ENCODE measurements around the gene CEMIP2. TPM values are rescaled to one million over a fixed set of nuclear protein-coding genes. Genes with fewer than 3 reads are reported as not detected.

CEMIP2 gene
- total RNA-seq, 1 donor from 2014 or later: 139 TPM

- Histone ChIP-seq H3K4me2 (ENCODE audit: low read length) (no peak overlapping the region), H3K4me3 (ENCODE audit: insufficient read depth, low read depth, low read length) (no peak overlapping the region), H3K36me3 (ENCODE audit: insufficient read depth, low read length) (no peaks in the 10 kb centered on the region), H3K79me2 (ENCODE audit: insufficient read depth, low read length) (no peaks in the 10 kb centered on the region), H3K9me3 (ENCODE audit: insufficient read depth, low read depth, low read length) (no peaks in the 10 kb centered on the region), H4K20me1 (ENCODE audit: insufficient read depth, low read length) (no peaks in the 10 kb centered on the region), H3K27me3 (ENCODE audit: insufficient read depth, low read length) (no peaks in the 10 kb centered on the region), H3K4me1 (ENCODE audit: insufficient read depth, low read length) (no peaks in the 10 kb centered on the region), H3K9ac (ENCODE audit: low read length) (no peak overlapping the region), H3K27ac (ENCODE audit: low read depth, low read length) (no peak overlapping the region), H2AFZ (ENCODE audit: low read depth, low read length) (no peak overlapping the region)
- Mint-ChIP-seq H3K27me3 (ENCODE audit: low read depth, unreplicated experiment) (no peaks in the 10 kb centered on the region), H3K9me3 (ENCODE audit: unreplicated experiment) (no peaks in the 10 kb centered on the region), H3K36me3 (ENCODE audit: low read depth, unreplicated experiment) (no peaks in the 10 kb centered on the region), H3K27ac (ENCODE audit: unreplicated experiment) (no peak overlapping the region), H3K4me1 (ENCODE audit: low read depth, unreplicated experiment) (no peaks in the 10 kb centered on the region), H3K4me3 (ENCODE audit: unreplicated experiment) (no peak overlapping the region)
- no peak for DNase-seq (ENCODE audit: low read depth)
- FAIRE-seq: no peak
- TF ChIP-seq CTCF (IDR thresholded peaks at IDR 0.05; ENCODE audit: insufficient read depth, low read depth, low read length) (no peak), EZH2 (IDR thresholded peaks at IDR 0.05; ENCODE audit: insufficient read depth, low read length) (no peak)
These were observed 46.5 kb upstream of the CEMIP2 start for GRCh38 chr9:71814815-71815214.

GRCh38 chr9:71814226-71814625 is 45.9 kb upstream of the CEMIP2 start:
- Histone ChIP-seq H4K20me1 (ENCODE audit: insufficient read depth, low read length) (no peaks in the 10 kb centered on the region), H3K4me1 (ENCODE audit: insufficient read depth, low read length) (no peaks in the 10 kb centered on the region), H3K9ac (ENCODE audit: low read length) (no peak overlapping the region), H3K27ac (ENCODE audit: low read depth, low read length) (no peak overlapping the region), H3K4me3 (ENCODE audit: insufficient read depth, low read depth, low read length) (no peak overlapping the region), H3K79me2 (ENCODE audit: insufficient read depth, low read length) (no peaks in the 10 kb centered on the region), H3K9me3 (ENCODE audit: insufficient read depth, low read depth, low read length) (no peaks in the 10 kb centered on the region), H2AFZ (ENCODE audit: low read depth, low read length) (no peak overlapping the region), H3K27me3 (ENCODE audit: insufficient read depth, low read length) (no peaks in the 10 kb centered on the region), H3K4me2 (ENCODE audit: low read length) (no peak overlapping the region), H3K36me3 (ENCODE audit: insufficient read depth, low read length) (no peaks in the 10 kb centered on the region)
- Mint-ChIP-seq H3K36me3 (ENCODE audit: low read depth, unreplicated experiment) (no peaks in the 10 kb centered on the region), H3K4me1 (ENCODE audit: low read depth, unreplicated experiment) (no peaks in the 10 kb centered on the region), H3K27ac (ENCODE audit: unreplicated experiment) (no peak overlapping the region), H3K27me3 (ENCODE audit: low read depth, unreplicated experiment) (no peaks in the 10 kb centered on the region), H3K9me3 (ENCODE audit: unreplicated experiment) (no peaks in the 10 kb centered on the region), H3K4me3 (ENCODE audit: unreplicated experiment) (no peak overlapping the region)
- no peak for FAIRE-seq
- TF ChIP-seq EZH2 (IDR thresholded peaks at IDR 0.05; ENCODE audit: insufficient read depth, low read length) (no peak), CTCF (IDR thresholded peaks at IDR 0.05; ENCODE audit: insufficient read depth, low read depth, low read length) (no peak)
- DNase-seq (ENCODE audit: low read depth): no peak

- H3K79me2 ChIP-seq (ENCODE audit: insufficient read depth, low read length): no peaks in the 10 kb centered on the region
- H3K9me3 ChIP-seq (ENCODE audit: insufficient read depth, low read depth, low read length): no peaks in the 10 kb centered on the region
- H3K9ac ChIP-seq (ENCODE audit: low read length): no peak overlapping the region
- no peak overlapping the region for H3K4me3 Mint-ChIP-seq (ENCODE audit: unreplicated experiment)
- no peak overlapping the region for H3K27ac Mint-ChIP-seq (ENCODE audit: unreplicated experiment)
- FAIRE-seq (no peak), DNase-seq (ENCODE audit: low read depth) (no peak)
- no peaks in the 10 kb centered on the region for H3K27me3 ChIP-seq (ENCODE audit: insufficient read depth, low read length)
- no peaks in the 10 kb centered on the region for H3K36me3 ChIP-seq (ENCODE audit: insufficient read depth, low read length)
- H3K4me1 Mint-ChIP-seq (ENCODE audit: low read depth, unreplicated experiment): no peaks in the 10 kb centered on the region
- no peaks in the 10 kb centered on the region for H4K20me1 ChIP-seq (ENCODE audit: insufficient read depth, low read length)
- H3K4me3 ChIP-seq (ENCODE audit: insufficient read depth, low read depth, low read length): no peak overlapping the region
- H3K36me3 Mint-ChIP-seq (ENCODE audit: low read depth, unreplicated experiment): no peaks in the 10 kb centered on the region
- no peaks in the 10 kb centered on the region for H3K4me1 ChIP-seq (ENCODE audit: insufficient read depth, low read length)
- H2AFZ ChIP-seq (ENCODE audit: low read depth, low read length): no peak overlapping the region
- H3K9me3 Mint-ChIP-seq (ENCODE audit: unreplicated experiment): no peaks in the 10 kb centered on the region
- no peak overlapping the region for H3K27ac ChIP-seq (ENCODE audit: low read depth, low read length)
- no peak overlapping the region for H3K4me2 ChIP-seq (ENCODE audit: low read length)
- no peaks in the 10 kb centered on the region for H3K27me3 Mint-ChIP-seq (ENCODE audit: low read depth, unreplicated experiment)
- TF ChIP-seq CTCF (IDR thresholded peaks at IDR 0.05; ENCODE audit: insufficient read depth, low read depth, low read length) (no peak), EZH2 (IDR thresholded peaks at IDR 0.05; ENCODE audit: insufficient read depth, low read length) (no peak)
These were observed 44.1 kb upstream of the CEMIP2 start for GRCh38 chr9:71812385-71812784.

Data from astrocyte (in vitro differentiated cells and primary cell).